C4-2B (cell line): ENCODE measurements around the gene ZBTB16.

ENCODE experiments used
- CTCF ChIP-seq: fragments of 450-650 bp; conservative IDR thresholded peaks from 2 replicates; pipeline ENCODE4 v1.5.1; 2017; ENCODE audit warnings: mild to moderate bottlenecking
- ZFX ChIP-seq: fragments of 450-650 bp; IDR thresholded peaks from 2 replicates; pipeline ENCODE4 v1.6.1; 2017

- TF ChIP-seq CTCF, result no peak
- TF ChIP-seq ZFX, result no peak
These were observed 92.1 kb downstream of the ZBTB16 start for GRCh38 chr11:114151631-114152030.
